ENCODE results near the gene SIGLEC15.
A peak's percentile ranks its signal among the peaks of the same experiment; 100 is the strongest.
"Not testable (repeated sequence)": the region's sequence is repeated elsewhere in the genome, so short reads cannot be mapped to it uniquely, and the experiment has no call there.

Gene SIGLEC15

GRCh38 chr18:45818765-45819164 lies 6.7 kb upstream of the SIGLEC15 start:
- not testable (repeated sequence) for DNase-seq (ENCODE audit: extremely low read depth in 1 of 2, low read depth in 1 of 2)

- DNase-seq (ENCODE audit: extremely low read depth in 1 of 2, low read depth in 1 of 2) = no peak
These were observed 5.2 kb upstream of the SIGLEC15 start for GRCh38 chr18:45820106-45820745.

GRCh38 chr18:45821026-45821425 lies 4.4 kb upstream of the SIGLEC15 start:
- no peak for DNase-seq (ENCODE audit: extremely low read depth in 1 of 2, low read depth in 1 of 2)

GRCh38 chr18:45821711-45822110 lies 3.8 kb upstream of the SIGLEC15 start:
- no peak for DNase-seq (ENCODE audit: extremely low read depth in 1 of 2, low read depth in 1 of 2)

- DNase-seq (ENCODE audit: extremely low read depth in 1 of 2, low read depth in 1 of 2) = no peak
These were observed 609 bp downstream of the SIGLEC15 start for GRCh38 chr18:45826084-45826483.

- DNase-seq (ENCODE audit: extremely low read depth in 1 of 2, low read depth in 1 of 2) = not testable (repeated sequence)
These were observed 1.2 kb downstream of the SIGLEC15 start for GRCh38 chr18:45826716-45827115.

- no peak for DNase-seq (ENCODE audit: extremely low read depth in 1 of 2, low read depth in 1 of 2)
These were observed 3.7 kb downstream of the SIGLEC15 start for GRCh38 chr18:45828917-45829811.

GRCh38 chr18:45829855-45830254 lies 4.4 kb downstream of the SIGLEC15 start:
- no peak for DNase-seq (ENCODE audit: extremely low read depth in 1 of 2, low read depth in 1 of 2)

- no peak for DNase-seq (ENCODE audit: extremely low read depth in 1 of 2, low read depth in 1 of 2)
These were observed 5.4 kb downstream of the SIGLEC15 start for GRCh38 chr18:45830917-45831316.

GRCh38 chr18:45833846-45834245 lies 8.4 kb downstream of the SIGLEC15 start:
- DNase-seq (ENCODE audit: extremely low read depth in 1 of 2, low read depth in 1 of 2) = no peak

GRCh38 chr18:45834306-45834705 lies 8.8 kb downstream of the SIGLEC15 start:
- DNase-seq (ENCODE audit: extremely low read depth in 1 of 2, low read depth in 1 of 2) = no peak

- DNase-seq (ENCODE audit: extremely low read depth in 1 of 2, low read depth in 1 of 2) = no peak
These were observed 9.7 kb downstream of the SIGLEC15 start for GRCh38 chr18:45835057-45835636.

GRCh38 chr18:45836242-45837205 lies 11.0 kb downstream of the SIGLEC15 start:
- no peak for DNase-seq (ENCODE audit: extremely low read depth in 1 of 2, low read depth in 1 of 2)

- peak; percentile 26 to 30 for DNase-seq (ENCODE audit: extremely low read depth in 1 of 2, low read depth in 1 of 2)
These were observed 12.0 kb downstream of the SIGLEC15 start for GRCh38 chr18:45837283-45838070.

- DNase-seq (ENCODE audit: extremely low read depth in 1 of 2, low read depth in 1 of 2) = no peak
These were observed 13.0 kb downstream of the SIGLEC15 start for GRCh38 chr18:45838302-45839070.

- no peak for DNase-seq (ENCODE audit: extremely low read depth in 1 of 2, low read depth in 1 of 2)
These were observed 14.2 kb downstream of the SIGLEC15 start for GRCh38 chr18:45839414-45840395.

GRCh38 chr18:45841060-45841764 lies 15.7 kb downstream of the SIGLEC15 start:
- DNase-seq (ENCODE audit: extremely low read depth in 1 of 2, low read depth in 1 of 2) = no peak
